ENCODE results near the gene HMGCR. TPM values are rescaled to one million over a fixed set of nuclear protein-coding genes. Genes with fewer than 3 reads are reported as not detected.
"Not testable (repeated sequence)": the region's sequence is repeated elsewhere in the genome, so short reads cannot be mapped to it uniquely, and the experiment has no call there.

HMGCR gene
- total RNA-seq (2014; rRNA removed; shearing (Covaris generic)), result 52.5 and 62.3 TPM in 2 replicates

- peak; percentile 100 for DNase-seq (ENCODE audit: low read depth)
Observed at GRCh38 chr5:75336615-75337336, at the start of gene HMGCR. HMGCR (plus strand) TSS chr5:75337220; CDS start chr5:75342606, 5,386 bp downstream.

GRCh38 chr5:75291844-75292243 is 45.2 kb upstream of the HMGCR start:
- DNase-seq (ENCODE audit: low read depth), result not testable (repeated sequence)

- DNase-seq (ENCODE audit: low read depth), result no peak
Observed at GRCh38 chr5:75300084-75300483, 36.9 kb upstream of the HMGCR start.

- DNase-seq (ENCODE audit: low read depth), result no peak
Observed at GRCh38 chr5:75303419-75303818, 33.6 kb upstream of the HMGCR start.

GRCh38 chr5:75304486-75304885 is 32.5 kb upstream of the HMGCR start:
- peak; percentile 23 for DNase-seq (ENCODE audit: low read depth)

GRCh38 chr5:75306746-75307145 is 30.3 kb upstream of the HMGCR start:
- no peak for DNase-seq (ENCODE audit: low read depth)

- DNase-seq (ENCODE audit: low read depth), result no peak
Observed at GRCh38 chr5:75310212-75310611, 26.8 kb upstream of the HMGCR start.

- DNase-seq (ENCODE audit: low read depth), result not testable (repeated sequence)
Observed at GRCh38 chr5:75319148-75319547, 17.9 kb upstream of the HMGCR start.

- no peak for DNase-seq (ENCODE audit: low read depth)
Observed at GRCh38 chr5:75319638-75320037, 17.4 kb upstream of the HMGCR start.

- DNase-seq (ENCODE audit: low read depth), result no peak
Observed at GRCh38 chr5:75320371-75320770, 16.6 kb upstream of the HMGCR start.

GRCh38 chr5:75322066-75322465 is 15.0 kb upstream of the HMGCR start:
- DNase-seq (ENCODE audit: low read depth), result peak; percentile 24

GRCh38 chr5:75324791-75325190 is 12.2 kb upstream of the HMGCR start:
- DNase-seq (ENCODE audit: low read depth), result no peak

GRCh38 chr5:75325242-75325641 is 11.8 kb upstream of the HMGCR start:
- no peak for DNase-seq (ENCODE audit: low read depth)

GRCh38 chr5:75330404-75330803 is 6.6 kb upstream of the HMGCR start:
- DNase-seq (ENCODE audit: low read depth), result no peak

- no peak for DNase-seq (ENCODE audit: low read depth)
Observed at GRCh38 chr5:75331095-75332090, 5.6 kb upstream of the HMGCR start.

GRCh38 chr5:75333759-75334158 is 3.3 kb upstream of the HMGCR start:
- not testable (repeated sequence) for DNase-seq (ENCODE audit: low read depth)

GRCh38 chr5:75334413-75334812 is 2.6 kb upstream of the HMGCR start:
- DNase-seq (ENCODE audit: low read depth), result not testable (repeated sequence)

GRCh38 chr5:75335486-75335885 is 1.5 kb upstream of the HMGCR start:
- DNase-seq (ENCODE audit: low read depth), result no peak

- peak; percentile 73 for DNase-seq (ENCODE audit: low read depth)
Observed at GRCh38 chr5:75335952-75336614, 937 bp upstream of the HMGCR start.

- DNase-seq (ENCODE audit: low read depth), result no peak
Observed at GRCh38 chr5:75337366-75338021, 474 bp downstream of the HMGCR start.

GRCh38 chr5:75338408-75338807 is 1.4 kb downstream of the HMGCR start:
- DNase-seq (ENCODE audit: low read depth), result no peak

All from Daoy (cell line).